VCaP (cell line): ENCODE data around the gene TIMM29.
A peak's percentile ranks its signal among the peaks of the same experiment; 100 is the strongest.

ENCODE experiments used
- H3K27ac ChIP-seq: fragments of 450-650 bp; 2 replicates; pipeline ENCODE4 v1.5.1; 2017
- CTCF ChIP-seq: fragments of 450-650 bp; conservative IDR thresholded peaks from 2 replicates; pipeline ENCODE4 v1.5.1; 2017; ENCODE audit warnings: mild to moderate bottlenecking, moderate library complexity

The TIMM29 gene

DNA sequence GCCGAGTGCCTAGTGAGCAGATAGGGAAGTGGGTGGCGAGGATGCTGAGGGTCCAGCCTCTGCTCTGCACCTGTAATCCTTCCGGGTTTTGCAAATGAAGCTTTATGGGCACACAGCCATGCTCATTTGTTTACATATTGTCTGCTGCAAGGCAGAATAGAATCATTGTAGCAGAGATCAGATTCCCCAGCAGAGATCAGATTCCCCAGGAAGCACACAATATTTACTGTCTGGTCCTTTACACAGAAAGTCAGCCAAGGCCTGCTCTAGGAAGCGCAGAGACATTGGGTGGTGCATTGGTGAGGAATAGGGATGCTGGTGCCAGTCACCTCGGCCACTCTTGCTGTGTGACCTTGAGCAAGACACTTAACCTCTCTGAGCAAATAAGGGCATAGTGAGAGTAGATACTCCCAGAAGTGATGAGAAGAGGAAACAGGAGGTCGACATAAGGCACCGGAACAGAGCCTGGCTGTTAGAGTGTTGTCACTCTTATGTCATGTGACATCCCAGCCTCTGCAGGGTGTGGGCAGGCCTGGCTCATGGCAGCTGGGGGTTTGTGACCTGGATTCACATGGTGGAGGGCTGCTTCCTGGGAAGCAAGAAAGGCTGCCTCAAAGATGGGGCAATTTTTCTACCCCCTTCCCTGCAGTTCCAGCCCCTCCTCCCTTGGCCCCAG, 31.6 kb upstream of the TIMM29 start:
- no peak for TF ChIP-seq CTCF
- H3K27ac ChIP-seq: peak overlapping the region; percentile 69

DNA sequence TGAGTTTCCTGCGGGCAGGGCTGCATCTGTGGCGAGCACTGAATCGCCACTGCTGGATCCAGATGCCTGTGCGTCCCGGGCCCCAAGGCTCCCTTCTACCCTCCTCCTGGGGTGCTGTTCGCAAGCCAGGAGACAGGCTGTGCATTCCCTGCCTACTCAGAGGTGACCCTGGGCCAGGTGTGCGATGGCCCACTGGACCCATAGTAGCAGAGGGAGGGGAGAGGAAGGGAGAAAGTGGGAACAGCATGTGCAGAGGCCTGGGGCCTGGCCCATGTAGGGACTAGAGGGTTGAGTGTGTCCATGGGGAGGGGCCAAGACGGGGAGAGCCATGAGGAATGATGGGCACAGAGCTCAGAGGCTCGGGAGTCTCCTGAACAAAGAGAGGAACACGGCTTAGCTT, 30.0 kb upstream of the TIMM29 start:
- H3K27ac ChIP-seq: peak overlapping the region; percentile 69
- no peak for TF ChIP-seq CTCF

DNA sequence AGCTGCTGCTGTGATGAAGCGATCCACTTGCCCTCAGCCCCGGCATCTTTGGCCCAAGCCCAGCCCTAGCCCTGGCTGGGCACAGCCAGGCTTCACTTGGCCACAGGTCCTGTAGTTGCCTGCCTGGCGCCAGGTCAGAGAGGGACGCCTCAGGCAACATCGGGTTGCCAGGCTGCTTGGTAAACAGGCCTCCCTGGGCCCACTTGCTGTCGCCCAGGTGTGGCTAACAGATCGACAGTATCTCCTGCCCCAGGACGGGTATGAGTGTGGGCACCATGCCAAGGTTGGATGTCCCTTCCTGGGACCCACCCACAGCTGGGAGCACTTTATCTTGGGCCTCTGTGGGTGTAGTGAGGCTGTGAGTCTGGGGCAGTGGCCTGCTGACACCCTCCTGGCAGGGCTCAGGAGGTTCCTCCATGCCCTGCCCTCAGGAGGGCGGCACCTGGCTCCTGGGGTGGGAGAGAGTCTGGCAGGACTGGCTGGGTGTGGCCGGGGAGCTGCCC, 29.4 kb upstream of the TIMM29 start:
- no peak for TF ChIP-seq CTCF
- H3K27ac ChIP-seq: peak overlapping the region; percentile 69

- H3K27ac ChIP-seq: no peak overlapping the region
- TF ChIP-seq CTCF: no peak
Measured at GRCh38 chr19:10907925-10908324, 20.7 kb upstream of the TIMM29 start.

DNA sequence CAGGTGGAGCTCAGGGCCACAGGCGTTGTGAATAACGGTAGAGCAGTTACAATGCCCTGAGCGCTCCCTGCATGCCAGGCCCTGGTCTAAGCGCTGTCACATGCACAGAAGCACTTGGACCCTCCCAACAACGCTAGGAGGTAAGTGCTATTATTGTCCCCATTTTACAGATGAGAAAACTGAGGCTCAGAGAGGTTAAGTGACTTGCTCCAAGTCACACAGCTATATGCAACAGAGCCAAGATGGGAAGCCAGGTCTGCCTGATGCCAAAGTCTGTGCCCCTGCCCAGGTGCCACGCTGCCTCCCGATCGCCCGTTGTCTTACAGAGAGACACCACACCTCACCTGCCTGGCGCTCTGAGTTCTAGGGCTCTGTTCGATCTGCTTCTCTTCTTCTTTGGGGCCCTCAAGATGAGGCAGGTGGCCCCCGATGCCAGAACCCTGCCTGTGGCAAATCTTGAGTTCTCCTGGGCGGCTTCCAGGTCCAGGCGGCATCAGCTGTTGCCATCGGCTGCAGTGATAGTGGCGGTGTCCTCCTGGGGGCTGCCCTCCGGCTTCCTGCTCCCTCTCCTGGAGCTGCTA, 20.1 kb upstream of the TIMM29 start:
- H3K27ac ChIP-seq: no peak overlapping the region
- no peak for TF ChIP-seq CTCF

DNA sequence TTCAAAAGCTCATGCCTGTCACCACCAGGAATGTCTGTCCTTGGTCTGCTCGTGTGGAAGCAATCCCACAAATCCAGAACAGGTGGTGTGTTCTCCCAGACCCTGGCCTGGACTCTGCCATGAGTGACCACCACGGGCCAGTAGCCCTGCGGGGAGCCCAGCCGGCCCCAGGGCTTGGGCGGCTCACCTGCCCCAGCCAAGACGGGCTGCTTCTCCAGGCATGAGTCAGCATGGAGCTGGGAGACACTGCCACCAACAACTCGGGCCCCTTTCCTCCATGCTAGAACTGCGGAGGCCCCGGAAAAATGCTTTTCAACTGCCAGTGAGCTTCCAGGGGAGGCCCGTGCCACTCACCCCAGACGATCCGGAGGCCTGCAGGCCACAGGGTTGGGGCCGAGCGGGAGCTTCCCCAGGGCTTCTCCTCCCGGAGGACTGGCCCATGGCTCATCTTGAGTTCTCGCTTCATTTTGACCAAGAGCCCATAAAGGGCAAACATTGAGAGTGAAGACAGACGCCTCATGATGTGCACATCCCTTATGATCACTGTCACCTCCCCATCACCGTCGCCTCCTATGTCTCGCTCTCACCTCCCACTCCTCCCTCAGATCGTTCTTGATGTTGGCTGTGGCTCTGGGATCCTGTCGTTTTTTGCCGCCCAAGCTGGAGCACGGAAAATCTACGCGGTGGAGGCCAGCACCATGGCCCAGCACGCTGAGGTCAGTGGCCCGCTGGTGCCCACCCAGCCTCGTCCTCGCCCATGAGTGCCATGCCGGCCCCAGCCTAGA, 16.8 kb upstream of the TIMM29 start:
- TF ChIP-seq CTCF: no peak
- H3K27ac ChIP-seq: no peak overlapping the region

GRCh38 chr19:10912619-10913018, 16.0 kb upstream of the TIMM29 start:
- H3K27ac ChIP-seq: no peak overlapping the region
- no peak for TF ChIP-seq CTCF
